HepG2 (cell line): ENCODE measurements around the gene AGPAT2. TPM values are rescaled to one million over a fixed set of nuclear protein-coding genes. Genes with fewer than 3 reads are reported as not detected.

ENCODE experiments used
- ATM ChIP-seq: fragments of 450-650 bp; IDR thresholded peaks from 2 replicates; pipeline ENCODE4 v1.7.1; 2017; ENCODE audit warnings: mild to moderate bottlenecking, borderline replicate concordance
- EZH2 ChIP-seq: conservative IDR thresholded peaks from 2 replicates; pipeline ENCODE4 v1.6.1; 2012; ENCODE audit warnings: mild to moderate bottlenecking, low read depth, low read length, moderate library complexity
- FOXK2 ChIP-seq: fragments of 450-650 bp; IDR thresholded peaks from 2 replicates; pipeline ENCODE4 v1.6.1; 2016
- GZF1 ChIP-seq: sonication (generic); formaldehyde crosslinking; IDR thresholded peaks from 2 replicates; pipeline ENCODE4 v1.5.1; 2020; ENCODE audit warnings: mild to moderate bottlenecking, missing genetic modification reagents
- HDAC1 ChIP-seq: sonication (generic); formaldehyde crosslinking; IDR thresholded peaks from 2 replicates; pipeline ENCODE4 v1.5.1; 2020; ENCODE audit warnings: mild to moderate bottlenecking, missing genetic modification reagents
- KAT7 ChIP-seq: IDR thresholded peaks from 2 replicates; pipeline ENCODE4 v1.6.1; 2018; ENCODE audit warnings: borderline replicate concordance, missing compliant biosample characterization
- LCORL ChIP-seq, 2 experiments: fragments of 450-650 bp in 1 of 2; sonication (generic) in 1 of 2; formaldehyde crosslinking in 1 of 2; IDR thresholded peaks; 2 replicates each; pipeline versions ENCODE4 v1.5.0 to v1.6.1; 2017 to 2020; ENCODE audit warnings: antibody characterized with exemption in 1 of 2, missing genetic modification reagents in 1 of 2
- MBD4 ChIP-seq: IDR thresholded peaks from 2 replicates; pipeline ENCODE4 v1.6.1; 2012; ENCODE audit warnings: low read length, inconsistent platforms, borderline replicate concordance
- NFE2L2 ChIP-seq: fragments of 150-350 bp; IDR thresholded peaks from 2 replicates; pipeline ENCODE4 v1.6.1; 2014; ENCODE audit warnings: low read length
- REST ChIP-seq, 2 experiments: IDR thresholded peaks; 2 replicates each; pipeline ENCODE4 v1.6.1; 2011 to 2012; ENCODE audit warnings: low read length in 2 of 2, borderline replicate concordance in 1 of 2, low read depth in 1 of 2, mild to moderate bottlenecking in 1 of 2, moderate library complexity in 1 of 2
- RFX3 ChIP-seq: IDR thresholded peaks from 2 replicates; pipeline ENCODE4 v1.6.1; 2016; ENCODE audit warnings: missing biosample characterization, missing genetic modification reagents
- RNF2 ChIP-seq: fragments of 450-650 bp; conservative IDR thresholded peaks from 2 replicates; pipeline ENCODE4 v1.6.1; 2016; ENCODE audit warnings: low read depth
- SNAI1 ChIP-seq: sonication (generic); formaldehyde crosslinking; IDR thresholded peaks from 2 replicates; pipeline ENCODE4 v1.5.0; 2020; ENCODE audit warnings: mild to moderate bottlenecking, missing genetic modification reagents, borderline replicate concordance
- TCF12 ChIP-seq, 2 experiments: fragments of 450-650 bp in 1 of 2; sonication (generic) in 1 of 2; formaldehyde crosslinking in 1 of 2; IDR thresholded peaks; 2 replicates each; pipeline versions ENCODE4 v1.6.1 to v1.8.0; 2017 to 2022; ENCODE audit warnings: antibody characterized with exemption in 1 of 2, mild to moderate bottlenecking in 1 of 2, missing genetic modification reagents in 1 of 2, moderate library complexity in 1 of 2
- ZBTB39 ChIP-seq: sonication (generic); formaldehyde crosslinking; IDR thresholded peaks from 2 replicates; pipeline ENCODE4 v1.5.0; 2020; ENCODE audit warnings: missing genetic modification reagents
- ZC3H13 ChIP-seq: sonication (generic); formaldehyde crosslinking; IDR thresholded peaks from 2 replicates; pipeline ENCODE4 v1.8.1; 2023; ENCODE audit warnings: mild to moderate bottlenecking, missing genetic modification reagents, moderate library complexity
- ZNF230 ChIP-seq: sonication (generic); formaldehyde crosslinking; IDR thresholded peaks from 2 replicates; pipeline ENCODE4 v1.4.0; 2020; ENCODE audit warnings: mild to moderate bottlenecking, missing genetic modification reagents
- ZNF383 ChIP-seq: sonication (generic); formaldehyde crosslinking; IDR thresholded peaks from 2 replicates; pipeline ENCODE4 v1.4.0; 2020; ENCODE audit warnings: missing genetic modification reagents, mild to moderate bottlenecking, borderline replicate concordance
- ZNF652 ChIP-seq: IDR thresholded peaks from 2 replicates; pipeline ENCODE4 v1.6.1; 2016; ENCODE audit warnings: low read depth, borderline replicate concordance
- ZNF75D ChIP-seq: sonication (generic); formaldehyde crosslinking; IDR thresholded peaks from 2 replicates; pipeline ENCODE4 v1.8.1; 2023; ENCODE audit warnings: missing genetic modification reagents, mild to moderate bottlenecking, borderline replicate concordance
- polyA plus RNA-seq, 8 experiments: library from polyadenylated mRNA; depleted of rRNA in 3 of 8; stranded (reverse) in 7 of 8; unstranded in 1 of 8; fragments of >200 nt; fragmentation: Illumina TruSeq in 4 of 8; extraction: Trizol in 4 of 8; gene quantifications; 2 replicates each; pipeline versions ENCODE4 v1.2.1 to v1.2.3, GENCODE V29; 2011 to 2016; ENCODE audit warnings: low read depth in 4 of 8, missing spikeins in 1 of 8, mixed read lengths in 1 of 8; ENCODE audit not compliant: insufficient read depth in 1 of 8
- total RNA-seq, 5 experiments: library from RNA; depleted of rRNA; stranded (reverse); fragments of >200 nt; fragmentation: Illumina TruSeq; extraction: Trizol; gene quantifications; 2 replicates each; pipeline ENCODE4 v1.2.3, GENCODE V29; 2016; ENCODE audit warnings: low read depth in 1 of 5
- TF ChIP-seq, protein P1 (sequence below): sonication (generic); formaldehyde crosslinking; IDR thresholded peaks from 2 replicates; pipeline ENCODE4 v1.5.1; 2020; ENCODE audit warnings: missing genetic modification reagents, mild to moderate bottlenecking, borderline replicate concordance

The AGPAT2 gene
- total and polyA plus RNA-seq, 2 of the 13 experiments (the other 11 are each of a cell fraction or from before 2014, with no cell fraction given), result 3.9 to 25.8 TPM

DNA sequence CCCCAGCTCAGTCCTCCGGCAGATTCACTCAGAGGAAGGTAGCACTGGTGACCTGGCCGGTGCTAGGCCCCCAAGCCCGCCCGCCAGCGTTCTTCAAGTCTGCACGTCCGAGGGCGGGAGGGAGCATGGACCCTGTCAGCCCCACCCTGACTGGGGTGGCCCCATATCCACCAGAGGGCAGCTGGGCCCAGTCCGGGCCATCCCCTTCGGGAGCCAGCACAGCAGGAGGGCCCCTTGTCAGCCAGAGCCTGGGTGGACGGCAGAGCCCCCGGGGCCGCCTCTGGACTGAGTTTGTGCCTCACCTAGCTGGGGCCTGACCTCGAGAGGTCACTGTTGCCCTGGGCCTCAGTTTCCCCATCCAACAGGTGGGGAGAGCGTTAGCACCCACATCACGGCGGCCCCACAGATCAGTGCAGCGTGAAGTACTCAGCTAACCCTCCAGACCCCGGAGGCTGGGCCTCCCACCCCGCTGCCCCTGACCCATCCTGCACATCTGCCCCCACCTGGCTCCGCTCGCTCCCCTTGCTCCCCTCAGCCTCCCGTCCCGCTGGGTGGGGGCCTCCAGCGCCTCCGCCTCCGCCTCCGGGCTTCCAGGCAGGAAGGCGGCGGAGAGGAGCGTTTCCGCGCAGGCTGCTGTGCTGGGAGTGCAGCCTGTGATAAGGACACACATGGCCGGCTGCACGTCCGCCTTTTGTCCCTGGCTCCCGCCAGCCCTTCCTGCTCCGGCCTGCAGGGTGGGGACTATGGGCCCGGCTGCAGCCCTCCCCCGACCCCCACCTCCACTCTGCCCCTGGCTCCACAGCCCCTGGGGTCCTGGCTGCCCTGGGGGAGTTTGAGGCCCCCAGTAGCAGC lies 41.1 kb downstream of the AGPAT2 start (continued):
- no peak for TF ChIP-seq REST (IDR thresholded peaks at IDR 0.05; ENCODE audit: borderline replicate concordance in 1 of 2, low read depth in 1 of 2, low read length in 2 of 2)
- TF ChIP-seq GZF1 (CRISPR knock-in tag), result no peak
- no peak for TF ChIP-seq ZNF652 (CRISPR knock-in tag)
- TF ChIP-seq ZNF230, result no peak
- no peak for TF ChIP-seq MBD4
- TF ChIP-seq EZH2, result no peak
- TF ChIP-seq ZC3H13 (CRISPR knock-in tag), result no peak; the same call in 1 of the 2 replicates
- TF ChIP-seq ZNF75D (CRISPR knock-in tag), result no peak
- TF ChIP-seq LCORL (IDR thresholded peaks at IDR 0.05), result no peak
- TF ChIP-seq LCORL (CRISPR knock-in tag; IDR thresholded peaks at IDR 0.05), result no peak
- TF ChIP-seq, protein P1, sequence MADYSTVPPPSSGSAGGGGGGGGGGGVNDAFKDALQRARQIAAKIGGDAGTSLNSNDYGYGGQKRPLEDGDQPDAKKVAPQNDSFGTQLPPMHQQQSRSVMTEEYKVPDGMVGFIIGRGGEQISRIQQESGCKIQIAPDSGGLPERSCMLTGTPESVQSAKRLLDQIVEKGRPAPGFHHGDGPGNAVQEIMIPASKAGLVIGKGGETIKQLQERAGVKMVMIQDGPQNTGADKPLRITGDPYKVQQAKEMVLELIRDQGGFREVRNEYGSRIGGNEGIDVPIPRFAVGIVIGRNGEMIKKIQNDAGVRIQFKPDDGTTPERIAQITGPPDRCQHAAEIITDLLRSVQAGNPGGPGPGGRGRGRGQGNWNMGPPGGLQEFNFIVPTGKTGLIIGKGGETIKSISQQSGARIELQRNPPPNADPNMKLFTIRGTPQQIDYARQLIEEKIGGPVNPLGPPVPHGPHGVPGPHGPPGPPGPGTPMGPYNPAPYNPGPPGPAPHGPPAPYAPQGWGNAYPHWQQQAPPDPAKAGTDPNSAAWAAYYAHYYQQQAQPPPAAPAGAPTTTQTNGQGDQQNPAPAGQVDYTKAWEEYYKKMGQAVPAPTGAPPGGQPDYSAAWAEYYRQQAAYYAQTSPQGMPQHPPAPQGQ (CRISPR knock-in tag), result no peak
- no peak for TF ChIP-seq RNF2
- TF ChIP-seq HDAC1 (CRISPR knock-in tag), result 0 out of 2 replicates have a peak, but pooled peaks have one; percentile 23
- TF ChIP-seq KAT7 (CRISPR knock-in tag), result no peak
- peak; percentile 63; the same call in 1 of the 2 replicates for TF ChIP-seq SNAI1
- no peak for TF ChIP-seq ZNF383 (CRISPR knock-in tag)
- no peak for TF ChIP-seq TCF12 (IDR thresholded peaks at IDR 0.05)
- no peak for TF ChIP-seq TCF12 (CRISPR knock-in tag; IDR thresholded peaks at IDR 0.05)
- no peak for TF ChIP-seq RFX3 (CRISPR knock-in tag)
- no peak for TF ChIP-seq NFE2L2
- no peak for TF ChIP-seq FOXK2
- TF ChIP-seq ZBTB39, result no peak
- TF ChIP-seq ATM, result no peak
